GM12873 (cell line): Measurements from ENCODE around the gene SLX9.

Source experiments
- CTCF ChIP-seq: IDR thresholded peaks from 2 replicates; pipeline ENCODE4 v1.5.1; 2012; ENCODE audit warnings: low read depth, mild to moderate bottlenecking, moderate library complexity, low read length, control low read depth; ENCODE audit not compliant: insufficient read depth; ENCODE audit errors: missing control alignments

SLX9 gene

GRCh38 chr21:44996983-44997936 is 57.4 kb downstream of the SLX9 start:
- TF ChIP-seq CTCF = no peak

DNA sequence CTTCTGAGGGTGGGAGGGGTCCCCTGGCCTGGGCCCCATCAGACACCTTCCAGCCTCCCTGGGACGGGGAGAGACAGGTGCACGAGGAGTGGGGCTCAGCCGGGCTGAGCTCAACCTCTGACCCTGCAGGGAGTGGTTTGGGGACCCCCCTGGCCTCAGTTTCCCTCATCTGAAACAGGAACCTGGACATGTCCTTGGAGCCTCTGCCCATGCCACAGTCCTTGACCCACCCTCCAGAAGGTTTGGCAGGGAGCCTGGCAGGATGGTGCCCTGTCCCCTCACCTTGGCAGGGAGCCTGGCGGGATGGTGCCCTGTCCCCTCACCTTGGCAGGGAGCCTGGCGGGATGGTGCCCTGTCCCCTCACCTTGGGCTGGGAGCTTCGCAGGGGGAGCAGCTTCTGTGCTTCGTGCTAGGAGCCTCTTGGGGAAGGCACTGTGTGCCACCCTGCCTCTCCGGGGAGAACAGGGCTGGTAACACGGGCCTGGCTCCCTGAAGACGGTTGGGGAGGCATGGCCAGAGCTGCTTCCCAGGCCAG is 58.3 kb downstream of the SLX9 start:
- no peak for TF ChIP-seq CTCF

DNA sequence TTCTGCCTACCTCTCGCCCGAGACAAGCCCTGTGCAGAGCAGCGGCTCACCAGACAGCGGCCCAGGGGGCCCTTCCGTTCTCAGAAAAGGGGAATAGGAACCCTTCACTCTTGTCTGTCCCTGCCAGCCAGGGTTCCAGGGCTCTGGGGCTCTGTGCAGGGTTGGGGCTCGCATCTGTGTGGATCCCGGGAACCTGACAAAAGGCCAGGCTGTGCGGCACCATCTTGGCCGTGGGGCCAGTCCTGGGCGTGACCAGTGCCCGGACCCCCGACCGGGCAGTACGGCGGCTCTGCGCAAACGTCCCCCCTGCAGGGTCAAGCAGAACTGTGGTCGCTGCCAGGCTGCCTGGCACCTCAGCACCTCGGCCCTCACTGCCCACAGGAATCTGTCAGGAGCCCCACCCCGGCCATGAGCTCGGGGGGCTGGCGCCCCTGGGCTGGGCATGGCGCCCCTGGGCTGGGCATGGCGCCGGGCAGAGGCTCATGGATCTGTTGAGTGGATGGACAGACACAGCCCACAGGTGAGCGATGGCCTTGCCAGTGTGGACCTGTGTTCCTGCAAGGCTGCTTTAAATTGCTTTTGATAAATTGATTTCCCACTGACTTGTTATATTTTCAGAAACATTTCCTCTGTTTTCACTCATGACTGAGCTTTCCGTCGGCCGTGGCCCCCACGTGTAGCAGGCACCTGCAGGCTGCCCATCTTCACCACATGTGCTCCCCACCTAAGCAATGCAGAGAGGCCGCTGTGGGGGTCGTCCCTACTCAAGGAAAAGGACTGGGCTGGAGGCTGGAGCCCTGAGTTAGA is 59.0 kb downstream of the SLX9 start:
- no peak for TF ChIP-seq CTCF

- no peak for TF ChIP-seq CTCF
Observed at GRCh38 chr21:44999428-44999971, 59.7 kb downstream of the SLX9 start.

DNA sequence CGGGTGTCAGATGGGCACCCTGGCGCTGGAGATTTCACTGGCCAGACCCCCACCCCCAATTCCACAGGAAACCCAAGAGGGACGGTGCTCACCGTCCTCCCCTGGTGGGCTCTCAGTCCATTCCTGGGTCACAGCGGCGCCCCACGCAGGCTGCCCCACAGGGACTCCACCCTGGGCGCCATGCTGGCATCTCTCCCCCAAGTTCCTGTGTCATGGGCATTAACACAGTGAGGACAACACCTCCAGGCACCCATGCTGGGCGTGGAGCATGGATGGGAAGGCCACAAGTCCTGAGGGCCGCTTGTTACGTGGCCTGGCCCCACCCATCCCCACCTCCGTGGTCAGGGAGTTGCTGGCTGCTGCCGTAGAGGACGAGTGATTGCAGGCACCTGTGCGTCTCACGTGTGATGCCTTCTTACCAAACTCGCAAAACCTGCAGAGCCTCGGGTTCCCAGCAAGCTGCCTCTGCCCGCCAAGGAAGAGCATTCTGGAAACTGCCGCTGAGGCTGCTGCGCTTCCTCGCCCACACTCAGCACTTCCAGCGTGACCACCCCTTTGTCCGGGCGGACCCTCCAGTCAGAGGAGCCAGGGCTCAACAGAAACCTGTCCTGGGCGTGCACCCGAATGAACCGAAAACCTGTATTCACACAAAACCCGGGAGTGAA is 60.3 kb downstream of the SLX9 start:
- TF ChIP-seq CTCF = no peak

DNA sequence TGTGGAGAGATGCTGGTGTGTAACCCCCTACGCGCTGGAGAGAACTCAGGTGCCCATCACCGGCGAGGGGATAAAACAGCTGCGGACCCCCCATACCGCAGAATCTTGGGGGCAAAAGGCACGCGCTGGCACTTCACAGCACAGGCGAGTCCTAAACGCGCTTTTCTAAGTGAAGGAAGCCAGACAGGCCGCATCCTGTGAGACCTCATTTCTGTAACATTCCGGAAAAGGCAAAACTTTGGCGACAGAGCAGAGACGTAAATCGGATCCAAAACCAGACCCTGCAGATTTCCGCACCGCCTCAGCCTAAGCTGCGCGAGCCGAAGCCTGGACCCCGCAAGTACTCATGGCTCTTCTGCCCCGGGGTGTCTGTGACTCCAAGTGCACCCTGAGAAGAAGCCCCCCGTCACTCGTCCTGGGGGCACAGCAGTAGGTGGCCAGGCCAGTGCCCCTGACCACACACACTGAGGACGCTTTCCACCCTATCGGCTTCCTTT is 60.9 kb downstream of the SLX9 start:
- no peak for TF ChIP-seq CTCF
